Activated T-helper 9 cell treated with anti-CD3 and anti-CD28 coated beads, Interleukin-2, amount 50 U/mL, for 16 hours (primary cell): ENCODE results near the gene NOTUM.

Source experiments
- DNase-seq: peaks from one replicate; pipeline ENCODE4 v3.0.0-alpha.2; 2020; ENCODE audit warnings: low read depth

Gene NOTUM

DNA sequence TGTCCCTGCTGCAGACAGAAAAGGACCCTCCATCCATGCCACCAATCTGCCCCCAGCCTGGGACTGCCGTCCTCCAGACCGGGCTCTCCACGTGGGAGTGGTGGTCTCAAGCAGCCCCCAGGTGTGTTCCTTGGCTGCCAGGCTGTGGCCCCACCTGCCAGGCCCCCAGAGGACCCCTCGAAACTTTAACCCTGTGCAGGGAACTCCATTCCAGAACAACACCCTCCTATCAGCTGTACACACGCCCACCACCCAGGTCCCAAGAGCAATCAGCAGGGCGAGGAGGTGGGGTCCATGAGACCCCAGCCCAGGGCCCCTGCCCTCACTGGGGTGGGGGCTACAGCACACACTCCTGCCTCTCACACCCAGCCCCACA, 25.3 kb downstream of the NOTUM start:
- no peak for DNase-seq

- DNase-seq = no peak
Observed at GRCh38 chr17:81934850-81935708, 25.9 kb downstream of the NOTUM start.

DNA sequence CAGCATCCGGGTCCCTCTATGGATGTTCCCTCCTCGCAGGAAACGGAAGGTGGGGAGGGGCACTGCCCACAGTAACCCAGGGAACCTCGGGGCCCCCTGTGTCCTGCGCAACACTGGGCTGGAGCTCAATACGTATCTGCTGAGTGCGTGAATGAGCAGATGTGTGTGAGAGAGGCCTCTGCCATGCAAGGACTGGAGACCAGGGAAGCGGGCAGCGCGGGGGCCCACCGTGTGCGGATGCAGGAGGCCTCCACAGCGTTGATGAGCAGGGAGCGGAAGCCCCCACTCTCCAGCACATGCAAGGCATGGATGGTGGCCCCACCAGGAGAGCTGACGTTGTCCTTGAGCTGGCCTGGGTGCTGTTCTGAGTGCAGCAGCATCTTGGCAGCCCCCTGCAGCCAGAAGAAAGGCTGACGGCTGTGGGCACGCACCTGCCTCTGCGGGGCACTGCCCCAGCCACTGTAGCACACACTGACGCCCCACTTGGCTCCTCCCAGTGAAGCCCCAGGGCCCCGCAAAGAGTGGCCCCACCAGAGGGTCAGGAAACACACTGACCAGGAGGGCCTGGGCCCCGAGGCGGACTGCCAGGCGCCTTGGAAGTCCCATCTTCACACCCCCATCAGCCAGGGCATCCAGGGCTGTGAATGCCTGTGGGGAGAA, 26.8 kb downstream of the NOTUM start:
- no peak for DNase-seq

GRCh38 chr17:81933178-81933699, 27.7 kb downstream of the NOTUM start:
- DNase-seq = no peak

DNA sequence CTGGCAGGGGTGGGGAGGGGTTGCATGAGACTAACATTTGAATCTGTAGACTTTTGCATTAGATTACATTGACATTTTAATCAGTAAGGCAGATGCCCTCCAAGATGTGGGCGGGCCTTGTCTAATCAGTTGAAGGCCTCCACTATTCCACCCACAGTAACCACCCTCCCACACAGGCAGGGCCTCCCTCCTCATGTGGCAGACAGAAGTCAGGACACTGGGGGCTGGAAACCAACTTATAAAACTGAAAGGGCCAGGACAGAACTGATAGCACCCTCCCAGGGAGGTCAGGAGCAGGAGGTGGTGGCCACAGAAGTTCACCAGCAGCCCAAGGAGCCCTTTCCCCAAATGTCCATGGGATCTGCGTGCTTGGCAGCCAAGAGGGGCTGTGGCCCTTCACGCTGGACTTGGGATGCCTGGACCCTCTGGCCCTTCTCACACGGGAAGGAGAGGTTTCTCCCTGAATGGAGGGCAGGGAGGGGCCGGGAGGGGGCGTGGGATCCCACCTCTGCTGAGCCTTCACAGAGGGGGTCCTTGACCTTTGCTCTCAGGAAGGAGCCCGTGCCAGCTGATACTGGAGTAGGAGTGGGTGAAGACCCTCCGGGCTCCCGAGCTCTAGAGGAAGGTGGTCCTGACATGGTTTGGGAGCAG, 28.5 kb downstream of the NOTUM start:
- no peak for DNase-seq

GRCh38 chr17:81931557-81932332, 29.2 kb downstream of the NOTUM start:
- no peak for DNase-seq

- DNase-seq = no peak
Observed at GRCh38 chr17:81931189-81931556, 29.8 kb downstream of the NOTUM start.

GRCh38 chr17:81930142-81931125, 30.6 kb downstream of the NOTUM start:
- no peak for DNase-seq

GRCh38 chr17:81929253-81930141, 31.5 kb downstream of the NOTUM start:
- no peak for DNase-seq

DNA sequence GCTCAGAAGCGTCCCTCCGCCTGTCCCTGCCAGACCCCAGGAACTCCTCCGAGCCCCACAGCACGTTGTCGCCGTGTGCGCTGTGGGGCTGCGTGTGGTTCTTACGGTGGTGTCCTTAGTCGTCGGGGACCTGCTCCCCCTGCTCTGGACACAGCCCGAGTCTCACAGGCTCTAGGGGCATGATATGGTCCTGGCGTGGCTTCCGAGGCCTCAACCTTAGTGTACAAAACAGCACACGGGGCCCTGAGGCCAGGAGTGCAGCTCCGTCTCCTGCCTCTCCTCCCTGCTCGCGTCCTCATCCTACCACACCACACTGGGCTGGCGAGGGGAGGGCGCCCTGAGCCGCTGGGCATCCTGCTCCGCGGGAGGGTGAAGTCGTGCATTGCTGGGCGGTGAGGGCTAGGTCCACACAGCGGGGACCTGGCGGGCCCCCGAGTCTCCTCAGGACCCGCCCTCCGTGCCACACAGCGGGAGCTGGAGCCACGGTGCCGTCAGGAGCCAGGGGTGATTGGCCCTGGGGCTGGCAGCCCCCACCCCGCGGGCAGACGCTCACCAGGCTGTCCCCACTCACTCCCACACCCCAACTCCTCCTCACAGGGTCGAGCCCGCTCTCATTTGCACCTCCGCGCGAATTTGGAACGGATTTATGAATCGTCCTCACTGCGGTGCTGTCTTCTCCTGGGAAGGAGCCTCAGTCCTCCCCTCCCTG, 32.3 kb downstream of the NOTUM start:
- no peak for DNase-seq

DNA sequence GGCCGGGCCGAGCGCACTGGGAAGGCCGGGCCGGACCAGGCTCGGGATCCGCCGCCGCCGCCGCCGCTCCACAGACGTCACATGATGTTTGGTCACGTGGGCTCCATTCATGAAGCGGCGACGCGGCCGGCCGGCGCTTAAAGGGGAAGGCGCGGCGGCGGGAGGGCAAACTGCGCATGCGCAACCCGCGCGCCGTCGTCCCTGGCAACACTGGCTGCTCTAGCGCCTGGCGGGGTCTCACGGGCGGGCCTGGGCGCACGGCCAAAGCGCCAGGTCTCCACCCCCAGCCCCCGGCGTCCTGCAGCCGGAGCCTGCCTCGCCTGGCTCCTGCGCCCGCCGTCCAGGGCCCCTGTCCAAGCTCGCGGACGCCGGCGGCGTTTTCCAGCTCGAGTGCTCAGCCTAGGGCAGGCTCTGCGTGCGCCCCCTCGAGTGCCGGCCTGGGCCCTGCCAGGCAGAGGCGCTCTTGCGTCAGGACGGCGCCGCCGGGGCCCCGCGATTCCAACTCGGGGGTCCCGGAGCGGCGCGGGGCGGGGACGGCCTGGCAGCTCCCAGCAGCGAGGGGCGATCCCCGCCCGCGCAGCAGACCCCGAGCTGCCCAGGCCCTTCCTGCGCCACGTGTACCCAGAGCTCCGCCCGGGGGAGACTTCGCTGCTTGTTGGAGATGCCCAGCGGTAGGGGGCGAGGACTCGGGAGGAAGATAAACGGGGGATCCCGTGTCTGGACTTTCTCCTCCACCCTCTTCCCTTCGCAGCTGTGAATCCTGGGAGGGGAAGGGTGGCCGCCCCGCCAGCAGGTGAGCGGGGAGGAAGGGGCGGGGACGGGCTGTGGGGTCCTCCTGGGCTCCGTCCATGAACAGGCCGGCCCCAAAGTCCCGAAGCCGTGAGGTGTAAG, 33.1 kb downstream of the NOTUM start, which contains the start of gene MAFG:
TSS of gene MAFG (minus strand) at position 83 of the 891 bp plus-strand sequence. CDS start 4,550 bp downstream, outside the sequence.
- peak; percentile 87 for DNase-seq

DNA sequence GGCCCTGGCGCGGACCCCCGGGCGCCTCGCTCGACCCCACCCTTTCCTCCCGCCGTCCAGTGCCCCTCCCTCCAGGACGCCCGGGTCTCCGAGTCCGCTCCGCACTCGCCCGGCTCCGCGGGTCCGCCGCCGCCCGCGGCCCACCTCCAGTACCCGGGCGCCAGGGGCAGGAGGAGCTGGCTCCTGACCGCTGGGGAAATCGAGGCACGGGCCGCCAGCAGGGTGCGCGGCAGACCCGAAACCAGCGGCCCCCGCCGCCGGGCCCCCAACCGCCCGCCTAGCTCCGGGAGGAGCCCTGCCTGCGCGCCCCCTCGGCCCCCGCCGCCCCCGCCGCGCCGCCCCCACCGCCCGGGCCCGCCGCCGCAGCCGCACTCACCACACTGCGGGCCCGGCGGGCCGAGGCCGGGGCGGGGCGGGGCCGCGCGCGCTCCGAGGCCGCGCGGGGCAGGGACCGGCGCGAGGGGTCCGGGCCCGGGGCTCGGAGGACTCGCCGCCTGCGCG, 33.8 kb downstream of the NOTUM start:
- DNase-seq = peak; percentile 19

DNA sequence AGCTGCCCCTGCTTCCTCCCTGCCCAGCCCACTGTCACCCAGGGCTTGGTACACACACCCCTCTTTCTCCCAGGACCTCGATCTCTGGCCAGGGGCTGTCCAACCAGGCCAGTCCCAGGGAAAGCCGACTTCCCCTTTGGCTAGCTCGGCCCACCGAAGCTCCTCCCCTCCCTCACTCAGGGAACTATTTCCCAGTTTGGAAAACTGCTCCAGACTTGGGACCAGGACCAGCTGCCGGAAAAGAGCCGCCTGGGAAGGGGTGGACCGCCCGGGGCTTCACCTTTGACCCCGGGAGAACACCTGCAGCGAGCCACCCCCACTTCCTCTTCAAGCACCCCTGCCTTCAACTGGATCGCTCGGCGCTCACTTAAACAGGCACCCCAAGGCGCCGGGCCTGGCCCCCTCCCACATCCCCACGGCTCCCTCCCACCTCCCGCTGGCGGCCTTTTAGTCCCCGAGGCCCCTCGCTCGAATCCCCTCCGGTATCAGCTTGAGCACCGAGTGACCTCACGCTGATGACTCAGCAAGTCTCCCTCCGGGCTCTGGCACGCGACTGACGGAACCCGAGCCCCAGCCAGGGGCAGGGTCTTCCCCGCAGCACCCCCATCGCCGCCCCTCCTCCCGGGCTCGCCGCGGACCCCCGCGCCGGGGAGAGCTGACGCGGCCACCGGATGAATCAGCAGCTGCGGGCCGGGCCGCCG, 34.4 kb downstream of the NOTUM start:
- DNase-seq = peak; percentile 61

- no peak for DNase-seq
Observed at GRCh38 chr17:81925860-81926450, 35.0 kb downstream of the NOTUM start.

DNA sequence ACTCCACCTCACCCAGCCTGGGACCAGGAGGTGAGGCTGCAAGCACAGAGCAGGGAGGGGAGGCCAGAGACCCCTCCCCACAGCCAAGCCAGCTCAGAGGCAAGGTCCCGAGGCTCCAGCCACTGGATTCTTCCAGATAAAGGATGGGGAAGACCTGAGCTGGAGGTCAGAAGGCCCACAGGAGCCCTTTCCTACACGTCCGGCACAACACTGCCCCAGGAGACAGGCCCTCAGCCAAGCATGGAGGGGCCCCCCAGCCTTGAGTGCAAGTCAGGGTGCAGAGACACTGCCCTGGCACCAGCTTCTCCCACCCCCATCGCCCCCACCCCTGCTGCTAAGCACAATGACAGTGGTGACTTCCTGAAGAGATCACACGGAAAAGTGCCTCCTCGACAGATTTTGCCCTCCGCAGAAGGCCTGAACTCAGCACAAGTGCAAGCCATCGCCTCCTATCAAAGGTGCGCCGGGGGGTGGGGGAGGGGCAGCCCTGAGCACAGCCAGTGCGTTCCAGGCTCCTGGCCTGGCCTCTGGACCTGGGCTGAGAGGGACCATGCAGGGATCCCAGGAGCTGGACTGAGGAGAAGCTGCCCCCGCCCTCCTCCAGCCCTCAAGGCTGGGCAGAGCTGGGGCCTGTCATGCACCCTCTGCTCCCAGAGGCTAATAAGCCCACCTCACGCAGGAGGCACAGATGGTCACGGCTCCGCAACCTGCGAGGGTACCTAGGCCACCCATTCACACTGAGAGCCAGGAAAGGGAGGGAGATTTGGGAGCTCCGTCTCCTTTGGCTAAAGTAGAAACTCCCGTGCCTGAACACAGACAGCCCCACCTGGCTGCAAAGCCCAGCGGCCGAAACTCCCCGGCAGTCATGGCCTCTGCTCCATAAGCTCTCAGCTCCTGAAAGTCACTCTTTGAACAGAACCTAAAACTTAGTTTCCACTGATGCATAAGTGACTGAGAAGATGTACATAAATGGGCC, 36.1 kb downstream of the NOTUM start:
- no peak for DNase-seq
